ENCODE measurements around the gene NEURL2. TPM values are rescaled to one million over a fixed set of nuclear protein-coding genes. Genes with fewer than 3 reads are reported as not detected.

The NEURL2 gene
- total RNA-seq, 1 donor from 2014 or later: 6.9 TPM

DNA sequence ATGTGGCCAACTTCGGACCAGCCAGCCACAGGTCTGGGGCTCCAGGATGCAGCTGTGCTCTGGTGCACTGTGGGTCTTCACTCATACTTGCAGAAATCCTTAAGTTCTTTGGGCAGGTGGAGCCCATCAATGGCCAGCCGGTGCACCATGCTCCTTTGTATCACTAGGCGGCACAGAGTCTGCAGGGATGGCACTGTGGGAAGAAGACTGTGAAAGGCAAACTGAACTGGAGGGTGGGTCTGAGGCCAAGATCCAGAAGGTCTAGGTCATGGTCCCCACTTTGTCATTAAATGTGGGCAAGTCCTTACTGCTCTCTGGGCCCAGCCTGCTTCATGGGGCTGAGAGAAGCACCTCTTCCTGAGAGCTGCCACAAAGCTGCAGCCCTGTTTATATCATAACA lies 2.3 kb downstream of the NEURL2 start:
- no peak for TF ChIP-seq CTCF (conservative IDR thresholded peaks at IDR 0.05; ENCODE audit: low read depth, low read length)
- no peak for DNase-seq (ENCODE audit: low read depth)
- H3K4me3 ChIP-seq (ENCODE audit: low read depth, low read length): no peak overlapping the region

GRCh38 chr20:45887346-45887715 lies 3.7 kb downstream of the NEURL2 start, which contains the start of gene SPATA25:
Gene SPATA25 (minus strand): TSS chr20:45887622. CDS start chr20:45887590, 32 bp downstream.
- no peak for DNase-seq (ENCODE audit: low read depth)
- no peak for TF ChIP-seq CTCF (conservative IDR thresholded peaks at IDR 0.05; ENCODE audit: low read depth, low read length)
- H3K4me3 ChIP-seq (ENCODE audit: low read depth, low read length): no peak within 1 kb of the TSS

DNA sequence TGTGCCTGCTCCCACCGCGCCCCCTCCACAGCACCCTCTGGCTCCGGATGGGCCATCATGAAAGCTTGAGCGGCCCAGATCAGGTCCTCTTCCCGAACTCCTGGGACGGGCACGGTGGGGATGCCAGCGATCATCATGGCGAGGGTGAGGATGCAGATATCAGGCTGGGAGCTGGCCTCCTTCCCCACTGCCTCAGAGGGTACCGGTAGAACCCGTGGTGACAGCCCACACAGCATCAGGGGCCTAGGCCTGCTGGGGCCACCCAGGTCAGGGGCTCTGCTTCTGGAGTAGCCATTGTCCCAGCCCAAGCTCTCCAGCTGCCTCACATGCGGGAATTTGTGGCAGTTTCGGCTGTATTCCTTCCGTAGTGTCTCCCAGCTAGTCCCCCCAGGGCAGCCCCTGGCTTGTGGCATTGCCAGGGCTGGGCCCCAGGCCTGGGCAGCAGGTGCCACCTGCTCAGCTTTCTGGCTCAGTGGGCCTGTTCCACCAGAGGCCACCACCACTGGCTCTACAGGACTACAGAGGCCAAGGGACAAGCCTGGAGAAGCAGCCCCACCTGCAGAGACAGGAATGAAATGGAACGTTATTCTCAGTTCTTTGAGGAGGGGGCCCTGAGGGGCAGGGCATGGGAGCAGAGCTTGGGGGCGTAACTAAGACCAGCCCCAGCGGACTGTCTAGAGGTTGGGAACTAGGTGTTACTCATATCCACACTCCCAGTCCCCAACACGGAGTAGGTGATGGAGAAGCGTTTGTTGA lies 4.2 kb downstream of the NEURL2 start:
- no peak for DNase-seq (ENCODE audit: low read depth)
- no peak for TF ChIP-seq CTCF (conservative IDR thresholded peaks at IDR 0.05; ENCODE audit: low read depth, low read length)
- no peak overlapping the region for H3K4me3 ChIP-seq (ENCODE audit: low read depth, low read length)

DNA sequence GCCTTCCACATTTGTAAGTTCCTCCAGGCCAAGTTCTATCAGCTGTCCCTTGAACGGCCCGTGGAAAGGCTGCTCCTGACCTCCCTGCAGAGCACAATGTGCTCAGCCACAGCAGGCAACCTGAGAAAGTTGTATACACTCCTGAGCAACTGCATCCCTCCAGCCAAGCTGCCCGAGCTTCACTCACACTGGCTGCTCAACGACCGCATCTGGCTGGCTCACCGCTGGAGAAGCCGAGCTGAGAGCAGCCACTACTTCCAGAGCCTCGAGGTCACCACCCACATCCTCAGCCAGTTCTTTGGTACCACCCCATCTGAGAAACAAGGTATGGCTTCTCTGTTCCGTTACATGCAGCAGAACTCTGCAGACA lies 7.9 kb downstream of the NEURL2 start:
- TF ChIP-seq CTCF (conservative IDR thresholded peaks at IDR 0.05; ENCODE audit: low read depth, low read length): no peak
- no peak for DNase-seq (ENCODE audit: low read depth)
- no peak overlapping the region for H3K4me3 ChIP-seq (ENCODE audit: low read depth, low read length)

DNA sequence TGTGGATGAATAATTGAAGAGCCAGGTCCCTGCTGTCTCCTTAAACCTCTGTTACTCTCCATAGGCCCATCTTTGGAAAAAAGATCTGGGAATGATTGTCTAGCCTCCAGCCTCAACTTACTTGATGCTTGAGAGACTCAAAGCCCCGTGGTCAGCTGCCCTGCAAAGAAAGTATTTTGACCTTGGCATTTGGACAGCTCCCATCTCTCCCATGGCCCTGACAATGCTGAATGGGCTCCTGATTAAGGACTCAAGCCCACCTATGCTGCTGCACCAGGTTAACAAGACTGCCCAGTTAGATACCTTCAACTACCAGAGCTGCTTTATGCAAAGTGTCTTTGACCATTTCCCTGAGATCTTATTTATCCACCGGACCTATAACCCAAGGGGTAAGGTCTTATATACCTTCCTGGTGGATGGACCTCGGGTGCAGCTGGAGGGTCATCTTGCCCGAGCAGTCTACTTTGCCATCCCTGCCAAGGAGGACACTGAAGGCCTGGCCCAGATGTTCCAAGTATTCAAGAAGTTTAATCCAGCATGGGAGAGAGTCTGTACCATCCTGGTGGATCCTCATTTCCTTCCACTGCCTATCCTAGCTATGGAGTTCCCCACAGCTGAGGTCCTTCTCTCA lies 8.4 kb downstream of the NEURL2 start:
- TF ChIP-seq CTCF (conservative IDR thresholded peaks at IDR 0.05; ENCODE audit: low read depth, low read length): no peak
- no peak for DNase-seq (ENCODE audit: low read depth)
- no peak overlapping the region for H3K4me3 ChIP-seq (ENCODE audit: low read depth, low read length)

GRCh38 chr20:45880988-45881788 lies 9.8 kb downstream of the NEURL2 start, which contains the start of gene ZSWIM1:
Gene ZSWIM1 (plus strand): TSS chr20:45881227. CDS start chr20:45882593, 1,366 bp downstream.
- DNase-seq (ENCODE audit: low read depth): peak; percentile 87
- no peak for TF ChIP-seq CTCF (conservative IDR thresholded peaks at IDR 0.05; ENCODE audit: low read depth, low read length)
- peak within 1 kb of the TSS; percentile 78 for H3K4me3 ChIP-seq (ENCODE audit: low read depth, low read length)
